ENCODE results near the gene USP48. TPM values are rescaled to one million over a fixed set of nuclear protein-coding genes. Genes with fewer than 3 reads are reported as not detected.
"Not testable (repeated sequence)": the region's sequence is repeated elsewhere in the genome, so short reads cannot be mapped to it uniquely, and the experiment has no call there.

Gene USP48
- total RNA-seq, 4 donors from 2014 or later, result 39.2 to 83.1 (median 51.5) TPM

- no peak overlapping the region for H3K4me3 ChIP-seq
- ATAC-seq, result no peak
- TF ChIP-seq POLR2AphosphoS5 (IDR thresholded peaks at IDR 0.05) (no peak), POLR2A (IDR thresholded peaks at IDR 0.05) (no peak)
- peaks cover 0 to 24% (median 3%) of the 10 kb centered on the region in 3 donors for H3K4me1 ChIP-seq
- no peaks in the 10 kb centered on the region for H3K36me3 ChIP-seq
- WGBS, 2 donors (ENCODE audit: low coverage in 1 of 2), result 51 to 55% methylated on average over 3 of the region's 3 CpGs
- H3K27ac ChIP-seq, result no peak overlapping the region
- no peaks in the 10 kb centered on the region for H3K9me3 ChIP-seq
- H3K27me3 ChIP-seq, result no peaks in the 10 kb centered on the region
Observed at GRCh38 chr1:21773585-21773984, 9.4 kb downstream of the USP48 start.

- not testable (repeated sequence) for H3K36me3 ChIP-seq, ATAC-seq, H3K4me3 ChIP-seq, H3K9me3 ChIP-seq, H3K27me3 ChIP-seq, H3K27ac ChIP-seq
- WGBS, 2 donors (ENCODE audit: low coverage in 1 of 2), result 82% methylated on average over 10 of the region's 10 CpGs; no CpG with 5 or more reads in 1 of the 2 donors
- H3K4me1 ChIP-seq, result peaks cover 0 to 40% (median 8%) of the 10 kb centered on the region in 3 donors
Observed at GRCh38 chr1:21771672-21772071, 11.3 kb downstream of the USP48 start.

GRCh38 chr1:21770602-21771001, 12.3 kb downstream of the USP48 start:
- WGBS, 2 donors (ENCODE audit: low coverage in 1 of 2), result 86 to 100% methylated on average over 2 to 8 of the region's 9 CpGs
- not testable (repeated sequence) for ATAC-seq, H3K4me3 ChIP-seq, H3K27ac ChIP-seq, H3K36me3 ChIP-seq, H3K9me3 ChIP-seq, H3K27me3 ChIP-seq
- H3K4me1 ChIP-seq, result peaks cover 0 to 39% (median 10%) of the 10 kb centered on the region in 3 donors

- no peak overlapping the region for H3K27ac ChIP-seq
- peaks cover 0 to 39% (median 10%) of the 10 kb centered on the region in 3 donors for H3K4me1 ChIP-seq
- no peak for TF ChIP-seq CTCF (IDR thresholded peaks at IDR 0.05)
- TF ChIP-seq POLR2AphosphoS5 (IDR thresholded peaks at IDR 0.05), result no peak
- no peak for TF ChIP-seq POLR2A (IDR thresholded peaks at IDR 0.05)
- no peak for TF ChIP-seq EP300 (IDR thresholded peaks at IDR 0.05)
- no peak for ATAC-seq
- WGBS, 2 donors (ENCODE audit: low coverage in 1 of 2), result 92% methylated on average over 2 of the region's 2 CpGs; no CpG with 5 or more reads in 1 of the 2 donors
- H3K36me3 ChIP-seq, result no peaks in the 10 kb centered on the region
- H3K9me3 ChIP-seq, result no peaks in the 10 kb centered on the region
- H3K27me3 ChIP-seq, result no peaks in the 10 kb centered on the region
- no peak overlapping the region for H3K4me3 ChIP-seq
Observed at GRCh38 chr1:21770201-21770600, 12.7 kb downstream of the USP48 start.

GRCh38 chr1:21767106-21767505, 15.8 kb downstream of the USP48 start:
- WGBS, 2 donors (ENCODE audit: low coverage in 1 of 2), result 94 to 96% methylated on average over 6 to 8 of the region's 8 CpGs
- not testable (repeated sequence) for H3K4me3 ChIP-seq, H3K27ac ChIP-seq, ATAC-seq, H3K36me3 ChIP-seq, H3K9me3 ChIP-seq, H3K27me3 ChIP-seq
- peaks cover 0 to 65% (median 20%) of the 10 kb centered on the region in 3 donors for H3K4me1 ChIP-seq

- Histone ChIP-seq H3K36me3 (no peaks in the 10 kb centered on the region), H3K4me3 (no peak overlapping the region), H3K9me3 (no peaks in the 10 kb centered on the region), H3K27ac (peak overlapping the region in 2 of 4 donors; percentile 17 to 58), H3K4me1 (peaks cover 0 to 74% (median 20%) of the 10 kb centered on the region in 3 donors), H3K27me3 (no peaks in the 10 kb centered on the region)
- no peak for ATAC-seq
- WGBS, 2 donors (ENCODE audit: low coverage in 1 of 2), result 85 to 86% methylated on average over 1 to 3 of the region's 4 CpGs
- no peak for TF ChIP-seq POLR2A (IDR thresholded peaks at IDR 0.05)
Observed at GRCh38 chr1:21766210-21766609, 16.7 kb downstream of the USP48 start.

GRCh38 chr1:21764615-21765423, 18.1 kb downstream of the USP48 start:
- Histone ChIP-seq H3K27ac (peak overlapping the region in 3 of 4 donors; percentile 47 to 75 (median 58)), H3K9me3 (no peaks in the 10 kb centered on the region), H3K36me3 (no peaks in the 10 kb centered on the region), H3K4me3 (no peak overlapping the region), H3K4me1 (peaks cover 0 to 83% (median 20%) of the 10 kb centered on the region in 3 donors), H3K27me3 (no peaks in the 10 kb centered on the region)
- peak; percentile 88 for ATAC-seq
- 44 to 51% methylated on average over 8 to 9 of the region's 13 CpGs for WGBS, 2 donors (ENCODE audit: low coverage in 1 of 2)
- TF ChIP-seq POLR2A (IDR thresholded peaks at IDR 0.05) (no peak), EP300 (IDR thresholded peaks at IDR 0.05) (no peak), POLR2AphosphoS5 (IDR thresholded peaks at IDR 0.05) (peak; percentile 71), CTCF (IDR thresholded peaks at IDR 0.05) (no peak)
